ENCODE measurements around the gene C9orf78. TPM values are rescaled to one million over a fixed set of nuclear protein-coding genes. Genes with fewer than 3 reads are reported as not detected.

C9orf78 gene, protein sequence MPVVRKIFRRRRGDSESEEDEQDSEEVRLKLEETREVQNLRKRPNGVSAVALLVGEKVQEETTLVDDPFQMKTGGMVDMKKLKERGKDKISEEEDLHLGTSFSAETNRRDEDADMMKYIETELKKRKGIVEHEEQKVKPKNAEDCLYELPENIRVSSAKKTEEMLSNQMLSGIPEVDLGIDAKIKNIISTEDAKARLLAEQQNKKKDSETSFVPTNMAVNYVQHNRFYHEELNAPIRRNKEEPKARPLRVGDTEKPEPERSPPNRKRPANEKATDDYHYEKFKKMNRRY
- total RNA-seq: 74.7 and 76.0 TPM in 2 replicates

DNA sequence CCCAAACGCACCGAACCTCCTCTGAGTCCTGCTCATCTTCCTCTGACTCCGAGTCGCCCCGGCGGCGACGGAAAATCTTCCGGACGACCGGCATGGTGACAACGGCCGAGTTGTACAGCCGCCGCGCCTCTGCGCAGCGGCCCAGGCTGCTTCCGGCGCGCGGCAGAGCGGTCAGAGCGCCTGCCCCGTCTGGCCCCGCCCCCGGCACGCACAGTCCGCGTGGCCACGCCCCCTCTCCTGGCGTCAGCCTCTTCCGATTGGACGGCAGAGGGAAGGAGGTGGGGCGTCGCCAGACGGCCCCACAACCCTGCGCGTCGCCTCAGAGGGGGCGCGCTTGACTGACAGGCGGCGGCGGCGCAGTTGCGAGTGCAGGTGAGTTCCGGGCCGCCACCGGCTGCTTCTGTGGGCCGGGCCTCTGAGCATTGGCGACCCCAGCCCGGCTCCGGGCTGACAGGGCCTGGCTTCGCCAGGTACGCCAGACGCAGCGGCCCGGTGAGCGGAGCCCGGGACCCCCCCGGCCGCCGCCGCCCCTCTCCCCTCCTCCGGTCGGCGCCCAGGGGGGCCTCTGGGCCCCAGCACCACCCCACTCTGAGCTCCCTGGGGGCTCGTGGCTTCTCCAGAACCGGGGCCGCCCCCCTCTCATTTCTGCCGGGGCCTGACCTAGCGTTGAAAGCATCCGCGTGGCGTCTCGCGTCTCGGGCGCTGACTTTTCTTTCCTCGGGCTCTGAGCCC is at the start of gene C9orf78, which contains the start of gene USP20:
Gene C9orf78, minus strand, starts transcription at position 148 of the 732 bp plus-strand sequence. Its CDS starts 54 bp downstream, at position 94.
Gene USP20, plus strand, starts transcription at position 331 of the 732 bp plus-strand sequence. CDS start 17,098 bp downstream, outside the sequence.
- intact Hi-C loops (cut with micrococcal nuclease): loop anchor here (1.0 to 2.0 kb wide), 14 partner anchors 10 to 754 kb away; partner anchors contain the start of genes DOLPP1, GPR107, NTMT1 and TOR1A

DNA sequence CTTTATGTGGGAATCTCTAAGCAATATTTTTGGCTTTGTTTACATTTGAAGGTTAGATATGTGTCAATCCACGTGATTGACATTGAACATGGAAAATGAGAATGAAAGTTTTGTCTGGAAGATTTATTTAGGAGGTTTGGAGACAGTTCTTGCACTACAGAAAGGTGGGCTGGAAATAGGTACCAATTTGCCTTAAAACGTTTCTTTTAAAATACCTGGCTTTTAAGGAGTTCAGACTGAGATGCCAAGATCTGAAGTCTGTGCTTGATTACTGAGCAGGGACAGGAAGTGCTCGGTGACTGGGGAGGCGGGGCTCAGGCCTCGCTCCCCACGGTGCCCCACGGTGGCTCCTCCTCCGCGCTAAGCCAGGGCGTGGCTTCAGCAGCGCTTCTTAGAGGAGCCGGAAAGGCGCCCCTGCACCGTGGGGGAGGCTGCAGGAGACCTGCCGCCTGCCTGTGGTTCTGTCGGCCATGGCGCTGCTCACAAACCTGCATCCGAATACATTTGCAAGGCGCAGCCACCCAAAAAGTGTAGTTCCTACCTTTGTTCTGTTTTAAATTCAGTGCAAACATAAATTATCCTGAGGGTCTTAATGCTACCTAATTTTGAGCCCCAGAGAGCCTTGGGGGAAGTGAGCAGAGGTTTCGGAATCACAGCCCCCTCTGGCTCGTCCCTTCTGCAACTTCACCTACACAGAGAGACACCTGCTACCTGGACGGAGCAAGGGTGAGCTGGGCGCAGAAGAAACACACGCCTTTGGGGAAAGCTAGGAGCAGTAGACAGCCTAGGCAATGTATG is 49.3 kb upstream of the C9orf78 start:
- intact Hi-C loops (cut with micrococcal nuclease): loop anchor here (1.0 to 5.0 kb wide), 10 partner anchors 15 to 472 kb away; partner anchors contain the start of genes C9orf78, GPR107, NTMT1 and TOR1A

DNA sequence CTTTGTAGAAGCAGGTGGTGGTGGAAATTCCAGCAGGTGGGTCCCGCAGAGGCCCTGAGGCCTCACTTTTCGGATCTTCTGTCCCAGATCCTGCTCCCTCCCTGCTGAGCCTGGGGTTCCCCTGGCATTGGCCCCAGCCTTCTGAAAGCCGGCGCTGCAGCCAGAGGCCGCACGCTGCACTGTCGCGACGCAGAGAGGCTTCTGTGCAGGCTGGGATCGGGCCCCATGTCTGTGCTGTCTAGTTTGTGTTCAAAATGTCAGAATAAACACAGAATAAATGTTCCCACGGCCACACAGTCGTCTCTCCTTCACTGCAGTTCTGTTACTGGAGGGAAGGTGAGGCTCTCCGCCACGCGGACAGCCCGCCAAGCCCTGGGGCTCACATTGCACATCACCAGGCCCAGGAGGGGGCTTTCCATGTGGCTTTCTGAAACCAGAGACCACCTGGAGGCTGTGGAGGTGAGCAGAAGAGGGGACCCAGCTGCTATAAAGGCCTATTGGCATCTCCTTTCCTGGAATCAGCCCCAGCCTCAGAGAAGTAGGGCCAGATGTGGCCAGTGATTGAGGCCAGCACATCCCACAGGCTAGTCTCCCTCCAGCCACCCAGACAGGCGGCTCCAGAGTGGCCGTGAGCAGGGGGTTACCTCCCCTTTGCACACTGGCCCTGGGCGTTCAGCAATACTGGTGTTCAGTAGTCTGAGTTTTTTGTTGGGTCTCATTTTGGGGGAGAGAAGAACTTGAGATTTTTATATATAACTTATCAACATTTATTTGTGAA is 46.7 kb upstream of the C9orf78 start:
- intact Hi-C loops (cut with micrococcal nuclease): no loop called here

DNA sequence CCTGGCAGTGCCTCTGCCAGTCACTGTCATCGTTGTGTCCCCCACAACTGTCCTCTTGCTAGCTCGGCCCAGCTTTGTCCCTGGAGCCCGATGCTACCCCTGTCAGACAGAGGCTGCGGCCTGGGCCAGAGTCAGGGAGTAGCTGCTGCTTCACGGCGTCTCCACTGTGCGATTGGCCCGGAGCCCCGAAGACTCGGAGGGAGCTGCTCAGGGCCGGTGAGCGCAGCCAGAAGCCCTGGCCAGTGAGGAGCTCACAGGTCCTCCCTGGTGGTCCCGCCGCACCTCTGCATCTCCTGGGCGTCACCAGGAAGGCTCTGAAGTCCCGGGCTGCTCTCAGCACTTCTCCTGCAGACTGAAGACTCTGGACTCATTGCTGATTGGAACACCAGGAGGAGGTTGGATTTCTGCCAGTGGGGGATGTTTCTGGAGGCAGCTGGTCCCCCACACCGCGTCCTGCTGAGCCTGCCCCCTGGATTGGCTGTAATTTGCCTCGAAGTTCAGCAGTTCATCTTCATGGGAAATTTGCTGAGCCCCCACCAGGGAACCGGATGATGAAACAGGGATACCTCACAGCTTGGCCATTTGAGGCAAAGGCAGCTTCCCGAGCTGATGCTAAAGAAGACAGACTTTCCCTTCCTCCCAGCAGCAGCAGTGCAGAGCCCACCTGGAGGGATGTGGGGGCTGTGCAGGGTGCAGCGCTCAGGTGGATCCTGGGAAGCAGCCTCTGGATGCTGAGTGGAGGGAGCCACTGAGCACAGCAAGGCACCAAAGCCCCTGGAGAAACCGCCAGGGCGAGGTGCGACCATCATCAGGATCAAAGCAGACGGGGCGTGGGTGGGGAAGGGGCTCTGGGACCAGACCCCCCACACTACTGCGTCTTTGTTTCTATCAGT is 45.8 kb upstream of the C9orf78 start:
- intact Hi-C loops (cut with micrococcal nuclease): no loop called here

DNA sequence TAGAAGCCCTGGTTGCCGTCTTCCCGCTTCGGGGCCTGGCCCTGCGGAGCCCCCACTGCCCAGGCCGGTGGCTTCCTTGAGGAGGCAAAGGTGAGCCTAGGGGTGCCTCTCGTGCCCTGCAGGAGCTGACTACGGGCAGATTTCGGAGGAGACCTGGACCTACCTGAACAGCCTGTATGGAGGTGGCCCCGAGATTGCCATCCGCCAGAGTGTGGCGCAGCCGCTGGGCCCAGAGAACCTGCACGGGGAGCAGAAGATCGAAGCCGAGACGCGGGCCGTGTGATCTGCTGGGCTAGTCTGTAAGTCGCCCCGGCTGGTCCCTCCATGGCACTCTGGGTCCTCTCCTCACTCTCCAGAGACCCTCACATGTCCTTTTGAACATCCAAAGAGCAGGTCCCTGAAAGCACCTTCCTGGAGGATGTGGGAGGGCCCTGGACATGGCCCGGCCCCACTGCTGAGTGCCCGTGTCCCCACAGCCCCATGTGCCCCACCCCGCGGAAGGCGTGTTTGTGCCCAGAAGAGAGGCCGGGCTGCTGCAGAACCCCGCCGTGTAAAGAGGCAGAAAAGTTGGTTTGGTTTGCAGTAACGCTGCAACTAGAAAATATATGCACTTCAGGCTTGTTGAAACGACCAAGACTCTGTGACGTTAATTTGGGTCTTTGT is 45.0 kb upstream of the C9orf78 start:
- intact Hi-C loops (cut with micrococcal nuclease): no loop called here

DNA sequence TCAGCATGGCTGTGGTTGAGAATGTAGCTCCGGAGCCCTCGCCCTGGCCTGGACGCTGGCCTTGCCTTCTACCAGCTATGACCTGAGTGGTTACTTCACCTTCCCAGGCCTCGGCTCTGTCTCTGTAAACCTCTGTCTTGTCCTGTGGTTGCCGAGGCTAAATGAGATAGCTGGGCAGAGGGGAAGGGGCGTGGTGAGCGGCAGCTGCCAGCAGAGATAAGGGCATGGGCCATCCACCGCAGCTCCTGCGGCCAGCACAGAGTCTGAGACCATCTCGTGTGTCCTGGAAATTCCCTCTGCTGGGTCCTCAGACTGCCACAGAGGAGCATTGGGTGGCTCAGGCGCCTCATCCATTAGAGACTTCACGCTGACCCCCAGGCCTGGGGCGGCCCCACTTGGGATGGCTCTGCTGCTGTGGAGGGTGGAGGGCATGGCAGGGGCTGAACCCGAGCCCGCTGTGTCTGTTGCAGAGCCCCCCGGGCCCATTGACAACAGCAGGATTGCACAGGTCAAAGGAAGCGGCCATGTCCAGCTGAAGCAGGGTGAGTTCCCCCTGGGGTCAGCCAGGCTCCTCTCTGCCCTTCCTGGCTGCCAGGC is 44.1 kb upstream of the C9orf78 start:
- intact Hi-C loops (cut with micrococcal nuclease): no loop called here

DNA sequence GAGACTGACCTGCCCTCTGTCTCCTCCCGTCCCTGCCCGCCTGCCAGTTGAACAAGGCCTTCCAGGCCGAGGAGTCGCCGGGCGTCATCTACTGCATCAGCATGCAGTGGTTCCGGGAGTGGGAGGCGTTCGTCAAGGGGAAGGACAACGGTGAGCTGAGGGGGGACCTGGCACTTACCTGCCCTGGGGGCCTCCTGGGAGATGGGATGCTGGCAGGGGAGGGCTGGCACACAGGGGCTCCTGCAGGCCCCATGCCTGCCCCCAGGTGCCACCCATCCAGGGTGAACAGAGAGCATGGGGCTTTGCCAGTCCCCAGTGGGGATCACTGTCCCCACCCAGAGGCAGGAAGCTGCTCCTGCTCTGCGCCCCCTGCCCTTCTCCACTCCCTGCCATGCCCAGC is 43.2 kb upstream of the C9orf78 start:
- intact Hi-C loops (cut with micrococcal nuclease): no loop called here

DNA sequence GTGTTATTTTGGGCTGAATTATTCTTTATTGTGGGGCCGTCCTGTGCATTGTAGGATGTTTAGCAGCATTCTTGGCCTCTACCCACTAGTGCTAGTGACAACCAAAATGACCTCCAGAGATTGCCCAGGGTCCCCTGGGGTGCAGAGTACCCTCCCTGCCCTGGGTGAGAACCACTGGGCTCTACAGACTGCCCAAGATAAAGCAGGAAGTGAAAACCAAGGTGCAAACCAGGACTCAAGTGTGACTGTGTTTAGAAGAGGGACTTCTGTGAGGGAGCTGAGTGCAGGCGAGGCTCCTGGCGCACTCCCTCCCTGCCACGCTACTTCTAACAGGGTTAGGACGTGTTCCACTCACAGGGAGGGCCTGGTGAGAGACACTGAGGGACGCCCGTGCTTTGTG is 41.7 kb upstream of the C9orf78 start:
- intact Hi-C loops (cut with micrococcal nuclease): no loop called here

DNA sequence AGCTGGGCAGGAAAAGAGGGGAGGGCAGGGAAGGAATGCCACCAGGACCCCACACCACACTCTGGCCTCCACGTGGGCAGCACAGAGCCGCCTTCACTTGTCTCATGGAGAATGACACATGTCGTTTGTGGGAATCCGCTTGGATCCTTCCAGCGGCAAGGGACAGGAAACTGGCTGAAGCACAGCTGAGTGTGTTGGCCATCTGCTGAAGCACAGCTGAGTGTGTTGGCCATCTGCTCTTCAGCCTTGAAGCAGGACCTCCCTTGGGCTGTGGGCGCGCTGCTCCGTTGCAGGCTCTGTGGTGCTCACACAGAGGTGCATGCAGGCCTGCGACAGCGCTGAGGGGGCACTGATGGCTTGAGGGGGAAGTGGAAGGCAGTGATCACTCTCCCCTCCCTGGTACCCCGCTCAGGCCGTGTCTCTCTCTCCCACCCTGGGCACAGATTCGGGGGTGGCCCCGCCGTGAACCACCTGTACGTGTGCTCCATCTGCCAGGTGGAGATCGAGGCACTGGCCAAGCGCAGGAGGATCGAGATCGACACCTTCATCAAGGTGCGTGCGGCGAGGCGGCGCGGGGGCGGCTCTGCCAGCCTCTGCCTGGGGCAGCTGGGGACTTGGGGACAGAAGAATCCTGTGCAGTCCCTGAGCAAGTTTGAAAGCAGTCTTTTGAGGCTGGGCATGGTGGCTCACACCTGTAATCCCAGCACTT is 40.8 kb upstream of the C9orf78 start:
- intact Hi-C loops (cut with micrococcal nuclease): no loop called here

DNA sequence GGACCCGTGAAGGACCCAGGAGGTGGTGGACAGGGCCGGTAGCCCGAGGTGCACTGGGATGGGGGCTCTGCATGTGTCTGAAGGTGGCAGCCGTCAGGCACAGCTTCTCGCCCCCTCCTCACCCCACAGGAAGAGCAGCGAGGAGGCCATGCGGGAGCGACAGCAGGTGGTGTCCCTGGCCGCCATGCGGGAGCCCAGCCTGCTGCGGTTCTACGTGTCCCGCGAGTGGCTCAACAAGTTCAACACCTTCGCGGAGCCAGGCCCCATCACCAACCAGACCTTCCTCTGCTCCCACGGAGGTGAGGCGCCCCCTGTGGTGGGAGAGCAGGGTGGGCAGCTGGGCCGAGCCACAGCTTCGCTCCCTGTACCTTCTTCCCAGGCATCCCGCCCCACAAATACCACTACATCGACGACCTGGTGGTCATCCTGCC is 40.1 kb upstream of the C9orf78 start:
- intact Hi-C loops (cut with micrococcal nuclease): no loop called here

DNA sequence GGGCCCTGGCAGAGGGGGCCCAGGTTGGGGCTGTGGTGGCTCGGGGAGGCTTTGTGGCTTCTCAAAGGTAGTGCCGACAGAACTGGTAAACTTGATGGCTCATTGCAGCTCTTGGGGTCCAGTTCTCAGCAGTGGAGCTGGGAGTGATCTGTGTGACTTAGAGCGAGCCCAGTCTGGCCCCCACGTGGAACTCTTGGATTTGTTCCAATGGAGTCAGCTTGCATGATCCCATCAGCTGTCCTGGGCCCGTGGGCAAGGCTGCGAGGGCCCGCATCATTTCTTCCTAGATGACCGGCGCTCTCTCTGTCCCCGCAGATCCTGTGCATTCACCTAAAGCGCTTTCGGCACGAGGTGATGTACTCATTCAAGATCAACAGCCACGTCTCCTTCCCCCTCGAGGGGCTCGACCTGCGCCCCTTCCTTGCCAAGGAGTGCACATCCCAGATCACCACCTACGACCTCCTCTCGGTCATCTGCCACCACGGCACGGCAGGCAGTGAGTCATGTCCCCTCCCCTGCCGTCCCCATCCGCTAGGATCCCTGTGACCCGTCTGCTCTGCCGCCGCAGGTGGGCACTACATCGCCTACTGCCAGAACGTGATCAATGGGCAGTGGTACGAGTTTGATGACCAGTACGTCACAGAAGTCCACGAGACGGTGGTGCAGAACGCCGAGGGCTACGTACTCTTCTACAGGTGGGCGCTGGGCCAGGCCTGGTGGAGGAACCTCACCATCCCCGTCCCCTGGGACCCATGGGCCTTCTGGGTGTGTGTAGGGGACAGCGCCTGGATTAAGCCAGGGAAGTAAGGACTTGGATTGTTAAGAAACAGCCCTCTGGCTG is 39.4 kb upstream of the C9orf78 start:
- intact Hi-C loops (cut with micrococcal nuclease): no loop called here

DNA sequence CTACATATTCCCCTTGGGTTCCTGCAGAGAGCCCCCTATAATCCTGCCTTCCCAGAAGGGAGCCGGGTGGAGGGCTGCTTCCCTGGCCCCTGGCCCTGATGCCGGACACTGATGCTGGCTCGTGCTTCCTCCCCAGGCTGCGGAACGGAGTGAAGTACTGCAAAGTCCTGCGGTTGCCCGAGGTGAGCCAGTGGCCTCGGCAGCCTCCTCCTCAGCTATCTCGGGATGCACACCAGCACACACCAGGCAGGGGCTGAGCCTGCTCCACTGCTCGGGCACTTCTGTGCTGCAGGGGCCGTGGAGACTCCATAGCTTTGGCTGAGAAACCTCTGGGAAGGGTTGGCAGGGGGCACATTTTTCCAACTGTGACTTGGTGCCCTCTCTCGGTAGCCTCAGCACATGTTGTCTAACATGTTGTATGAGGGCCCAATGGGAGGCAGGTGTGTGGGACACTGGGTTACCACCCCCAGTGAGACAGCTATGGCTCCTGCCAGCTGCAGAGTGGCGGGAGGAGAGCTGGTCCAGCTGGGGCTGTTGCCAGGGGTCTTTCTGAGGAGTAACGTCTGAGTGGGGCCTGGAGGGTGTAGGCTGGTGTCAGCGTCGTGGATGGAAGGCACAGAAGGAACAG is 38.6 kb upstream of the C9orf78 start:
- intact Hi-C loops (cut with micrococcal nuclease): no loop called here

DNA sequence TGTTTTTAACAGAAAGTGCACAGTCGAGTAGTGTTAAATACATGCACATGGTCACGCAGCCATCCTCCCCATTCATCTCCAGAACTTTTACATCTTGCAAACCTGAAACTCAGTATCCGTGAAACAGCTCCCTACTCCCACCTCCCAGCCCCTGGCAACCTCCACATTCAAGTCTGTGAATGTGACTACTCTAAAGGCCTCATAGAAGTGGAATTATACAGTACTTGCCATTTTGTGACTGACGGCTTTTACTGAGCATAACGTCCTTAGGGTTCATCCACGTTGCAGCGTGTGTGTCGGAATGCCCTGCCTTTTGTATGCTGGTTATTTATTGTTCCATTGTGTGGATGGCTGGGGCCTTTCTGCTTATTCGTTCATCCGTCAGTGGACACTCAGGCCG is 36.0 kb upstream of the C9orf78 start:
- intact Hi-C loops (cut with micrococcal nuclease): no loop called here

DNA sequence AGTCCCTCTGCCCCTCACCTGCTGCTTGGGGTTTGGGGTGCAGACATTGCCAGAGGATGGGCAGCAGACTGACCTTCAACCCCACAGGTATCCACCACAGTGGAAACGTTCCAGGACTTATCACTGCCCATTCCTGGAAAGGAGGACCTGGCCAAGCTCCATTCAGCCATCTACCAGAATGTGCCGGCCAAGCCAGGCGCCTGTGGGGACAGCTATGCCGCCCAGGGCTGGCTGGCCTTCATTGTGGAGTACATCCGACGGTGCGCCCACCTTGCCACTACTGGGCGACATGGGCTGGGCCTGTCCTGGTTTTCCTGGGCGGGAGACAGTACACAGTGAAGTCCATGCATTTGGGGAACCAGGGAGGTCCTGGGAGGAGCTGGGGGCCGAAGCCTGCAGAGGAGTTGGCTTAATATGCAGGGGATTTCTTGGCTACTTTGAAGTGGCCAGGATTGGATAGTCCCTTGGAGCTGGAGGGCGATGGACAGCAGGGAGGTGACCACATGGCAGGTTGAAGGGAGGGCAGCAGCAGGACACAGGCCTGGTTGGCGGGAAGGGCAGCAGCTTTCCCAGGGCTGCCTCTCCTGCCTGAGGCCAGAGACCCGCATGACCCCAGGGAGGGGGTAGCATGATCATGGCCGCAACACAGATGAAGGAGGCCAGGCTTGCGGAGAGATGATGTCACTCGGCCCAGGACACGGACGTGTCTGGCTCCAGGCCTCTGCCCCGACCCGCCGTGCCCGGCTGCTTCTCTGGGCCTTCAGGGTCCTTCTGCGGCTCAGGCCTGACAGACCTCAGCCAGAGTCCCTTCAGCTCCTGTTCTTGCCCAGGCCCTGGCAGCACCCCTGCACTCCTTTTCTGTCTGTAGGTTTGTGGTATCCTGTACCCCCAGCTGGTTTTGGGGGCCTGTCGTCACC is 34.8 kb upstream of the C9orf78 start:
- intact Hi-C loops (cut with micrococcal nuclease): loop anchor here (1.0 to 5.0 kb wide), 4 partner anchors 14 to 68 kb away; partner anchors contain the start of genes C9orf78, TOR1A, TOR1B and USP20

DNA sequence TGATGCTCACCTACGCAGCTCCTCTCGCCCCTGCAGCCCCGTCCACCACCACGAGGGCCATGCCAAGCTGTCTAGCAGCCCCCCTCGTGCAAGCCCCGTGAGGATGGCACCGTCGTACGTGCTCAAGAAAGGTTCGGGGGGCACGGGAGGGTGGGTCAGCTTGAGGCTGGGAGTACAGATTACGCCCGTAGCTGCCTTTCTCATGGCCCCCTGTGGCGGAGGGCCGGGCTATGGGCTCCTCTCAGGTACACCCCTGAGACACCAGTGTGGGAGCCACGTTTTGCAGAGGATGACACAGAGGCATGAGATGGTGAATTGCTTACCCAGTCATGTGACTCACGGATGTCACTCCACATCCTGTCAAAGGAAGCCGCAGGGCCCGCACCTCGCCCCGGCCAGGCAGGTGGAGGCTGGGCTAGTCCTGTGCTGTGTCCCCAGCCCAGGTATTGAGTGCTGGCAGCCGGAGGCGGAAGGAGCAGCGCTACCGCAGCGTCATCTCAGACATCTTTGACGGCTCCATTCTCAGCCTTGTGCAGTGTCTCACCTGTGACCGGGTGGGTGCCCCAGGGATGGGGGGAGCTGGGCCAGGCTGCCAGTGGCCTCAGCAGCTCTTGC is 33.9 kb upstream of the C9orf78 start:
- intact Hi-C loops (cut with micrococcal nuclease): loop anchor here (1.0 to 5.0 kb wide), 4 partner anchors 15 to 67 kb away; partner anchors contain the start of genes C9orf78, TOR1A, TOR1B and USP20
